ENCODE results near the gene SPARC. TPM values are rescaled to one million over a fixed set of nuclear protein-coding genes. Genes with fewer than 3 reads are reported as not detected.

The SPARC gene
- polyA plus RNA-seq, 1 donor (not counting 4 experiments of a cell fraction or from before 2014, with no cell fraction given): 397 TPM

- Histone ChIP-seq H3K27me3 (ENCODE audit: control insufficient read depth, extremely low read depth, insufficient read depth, low read length) (no peaks in the 10 kb centered on the region), H3K9ac (ENCODE audit: control insufficient read depth, extremely low read depth, insufficient read depth, low read length) (no peak overlapping the region), H3K9me1 (ENCODE audit: control insufficient read depth, extremely low read depth, insufficient read depth, low read length) (peaks cover 4% of the 10 kb centered on the region), H3K27ac (ENCODE audit: control insufficient read depth, insufficient read depth, low read length) (no peak overlapping the region), H4K20me1 (ENCODE audit: control insufficient read depth, extremely low read depth, insufficient read depth, low read length) (peaks cover 4% of the 10 kb centered on the region), H3K79me2 (ENCODE audit: control insufficient read depth, insufficient read depth, low read length) (peaks cover 41% of the 10 kb centered on the region), H3K4me3 (ENCODE audit: control insufficient read depth in 2 of 3, extremely low read depth in 1 of 3, insufficient read depth in 2 of 3, low read depth in 1 of 3, low read length in 3 of 3) (no peak overlapping the region), H3K4me2 (ENCODE audit: control insufficient read depth, extremely low read depth, insufficient read depth, low read depth, low read length) (no peak overlapping the region), H3K36me3 (ENCODE audit: control insufficient read depth in 2 of 2, extremely low read depth in 1 of 2, insufficient read depth in 2 of 2, low read length in 2 of 2) (peaks cover 21 to 44% of the 10 kb centered on the region in 2 experiments), H2AFZ (ENCODE audit: control insufficient read depth, low read length) (no peak overlapping the region), H3K9me3 (ENCODE audit: control insufficient read depth, low read depth, low read length) (no peaks in the 10 kb centered on the region), H3K4me1 (ENCODE audit: control insufficient read depth, extremely low read depth, insufficient read depth, low read length) (peaks cover 26% of the 10 kb centered on the region)
- DNase-seq (ENCODE audit: low read depth, low spot score) (no peak), FAIRE-seq (no peak)
- dilution Hi-C loops (cut with MboI; ENCODE audit: extremely low pct_ligation_motif_present, low sequenced_read_pairs): no loop called here
- TF ChIP-seq, protein P1, sequence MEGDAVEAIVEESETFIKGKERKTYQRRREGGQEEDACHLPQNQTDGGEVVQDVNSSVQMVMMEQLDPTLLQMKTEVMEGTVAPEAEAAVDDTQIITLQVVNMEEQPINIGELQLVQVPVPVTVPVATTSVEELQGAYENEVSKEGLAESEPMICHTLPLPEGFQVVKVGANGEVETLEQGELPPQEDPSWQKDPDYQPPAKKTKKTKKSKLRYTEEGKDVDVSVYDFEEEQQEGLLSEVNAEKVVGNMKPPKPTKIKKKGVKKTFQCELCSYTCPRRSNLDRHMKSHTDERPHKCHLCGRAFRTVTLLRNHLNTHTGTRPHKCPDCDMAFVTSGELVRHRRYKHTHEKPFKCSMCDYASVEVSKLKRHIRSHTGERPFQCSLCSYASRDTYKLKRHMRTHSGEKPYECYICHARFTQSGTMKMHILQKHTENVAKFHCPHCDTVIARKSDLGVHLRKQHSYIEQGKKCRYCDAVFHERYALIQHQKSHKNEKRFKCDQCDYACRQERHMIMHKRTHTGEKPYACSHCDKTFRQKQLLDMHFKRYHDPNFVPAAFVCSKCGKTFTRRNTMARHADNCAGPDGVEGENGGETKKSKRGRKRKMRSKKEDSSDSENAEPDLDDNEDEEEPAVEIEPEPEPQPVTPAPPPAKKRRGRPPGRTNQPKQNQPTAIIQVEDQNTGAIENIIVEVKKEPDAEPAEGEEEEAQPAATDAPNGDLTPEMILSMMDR (optimal IDR thresholded peaks at IDR 0.05 in 1 of 3, IDR thresholded peaks at IDR 0.05 in 1 of 3, conservative IDR thresholded peaks at IDR 0.05 in 1 of 3; ENCODE audit: extremely low read depth in 1 of 3, insufficient read depth in 2 of 3, low read length in 3 of 3): no peak
- no peak for TF ChIP-seq EZH2 (IDR thresholded peaks at IDR 0.05; ENCODE audit: low read length)
Observed at GRCh38 chr5:151676314-151676712, 10.4 kb downstream of the SPARC start.

DNA sequence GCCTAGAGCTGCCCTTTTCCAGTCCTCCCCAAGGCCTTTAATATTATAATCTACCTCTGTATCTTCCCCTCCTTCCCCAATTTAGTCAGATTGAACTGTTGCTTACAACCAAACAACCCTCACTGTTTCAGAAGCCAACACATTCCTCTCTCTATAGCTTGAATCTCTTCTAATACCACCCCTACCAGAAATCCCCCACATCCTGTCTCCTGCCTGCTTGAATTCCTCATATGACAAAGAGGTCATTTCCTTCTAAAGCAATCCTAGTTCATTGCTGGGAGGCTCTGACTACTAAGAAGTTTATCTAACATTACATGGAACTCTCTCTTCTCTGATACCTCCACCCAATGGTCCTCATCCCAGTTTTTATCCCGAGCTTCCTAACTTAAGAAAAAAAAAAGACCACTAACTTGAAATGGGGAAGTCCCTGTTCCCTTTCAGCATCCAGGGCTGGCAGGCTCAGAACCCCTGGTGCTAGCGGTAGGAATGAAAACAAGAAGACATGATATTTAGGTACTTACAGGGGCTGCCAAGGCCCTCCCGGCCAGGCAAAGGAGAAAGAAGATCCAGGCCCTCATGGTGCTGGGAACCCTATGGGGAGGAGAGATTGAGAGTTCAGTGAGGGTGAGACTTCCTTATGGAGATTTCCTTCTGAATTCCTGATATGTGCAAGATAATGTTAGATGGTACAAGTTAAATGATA lies 11.0 kb downstream of the SPARC start:
- Histone ChIP-seq H3K79me2 (ENCODE audit: control insufficient read depth, insufficient read depth, low read length) (peaks cover 36% of the 10 kb centered on the region), H3K27ac (ENCODE audit: control insufficient read depth, insufficient read depth, low read length) (no peak overlapping the region), H3K9me3 (ENCODE audit: control insufficient read depth, low read depth, low read length) (no peaks in the 10 kb centered on the region), H3K4me3 (ENCODE audit: control insufficient read depth in 2 of 3, extremely low read depth in 1 of 3, insufficient read depth in 2 of 3, low read depth in 1 of 3, low read length in 3 of 3) (no peak overlapping the region), H3K36me3 (ENCODE audit: control insufficient read depth in 2 of 2, extremely low read depth in 1 of 2, insufficient read depth in 2 of 2, low read length in 2 of 2) (peaks cover 23 to 44% of the 10 kb centered on the region in 2 experiments), H3K4me2 (ENCODE audit: control insufficient read depth, extremely low read depth, insufficient read depth, low read depth, low read length) (no peak overlapping the region), H3K9me1 (ENCODE audit: control insufficient read depth, extremely low read depth, insufficient read depth, low read length) (peaks cover 4% of the 10 kb centered on the region), H3K9ac (ENCODE audit: control insufficient read depth, extremely low read depth, insufficient read depth, low read length) (no peak overlapping the region), H3K4me1 (ENCODE audit: control insufficient read depth, extremely low read depth, insufficient read depth, low read length) (peaks cover 26% of the 10 kb centered on the region), H2AFZ (ENCODE audit: control insufficient read depth, low read length) (no peak overlapping the region), H3K27me3 (ENCODE audit: control insufficient read depth, extremely low read depth, insufficient read depth, low read length) (no peaks in the 10 kb centered on the region), H4K20me1 (ENCODE audit: control insufficient read depth, extremely low read depth, insufficient read depth, low read length) (peaks cover 4% of the 10 kb centered on the region)
- FAIRE-seq (no peak), DNase-seq (ENCODE audit: low read depth, low spot score) (no peak)
- dilution Hi-C loops (cut with MboI; ENCODE audit: extremely low pct_ligation_motif_present, low sequenced_read_pairs): no loop called here
- TF ChIP-seq, protein P1 (optimal IDR thresholded peaks at IDR 0.05 in 1 of 3, IDR thresholded peaks at IDR 0.05 in 1 of 3, conservative IDR thresholded peaks at IDR 0.05 in 1 of 3; ENCODE audit: extremely low read depth in 1 of 3, insufficient read depth in 2 of 3, low read length in 3 of 3): no peak
- TF ChIP-seq EZH2 (IDR thresholded peaks at IDR 0.05; ENCODE audit: low read length): no peak

Data from keratinocyte (primary cell).